BJ (cell line): Measurements from ENCODE around the gene PLEK. TPM values are rescaled to one million over a fixed set of nuclear protein-coding genes. Genes with fewer than 3 reads are reported as not detected.
"Not testable (repeated sequence)": the region's sequence is repeated elsewhere in the genome, so short reads cannot be mapped to it uniquely, and the experiment has no call there.

Experiments
- CTCF ChIA-PET: fragments of 350-600 bp; formaldehyde crosslinking; extraction: SDS; loops from one replicate; lab custom pipeline; 2021; ENCODE audit warnings: antibody characterized with exemption, inconsistent platforms; lab: Yijun Ruan, JAX
- POLR2A ChIA-PET: fragments of 300-600 bp; sonication (Branson Sonifier 250); formaldehyde crosslinking; extraction: SDS; loops from one replicate; lab custom pipeline; 2021; ENCODE audit warnings: antibody characterized with exemption; lab: Charles Lee
- DNase-seq: peaks from one replicate; pipeline ENCODE4 v3.0.0-alpha.2; 2011; ENCODE audit warnings: low read depth
- H3K27me3 ChIP-seq: 2 replicates; pipeline ENCODE4 v1.6.0; 2011; ENCODE audit warnings: low read length; ENCODE audit not compliant: control insufficient read depth, insufficient read depth
- H3K36me3 ChIP-seq: 2 replicates; pipeline ENCODE4 v1.5.1; 2011; ENCODE audit warnings: low read length; ENCODE audit not compliant: control insufficient read depth, insufficient read depth
- H3K4me3 ChIP-seq: 2 replicates; pipeline ENCODE4 v1.5.1; 2011; ENCODE audit warnings: low read depth, mild to moderate bottlenecking, control low read depth, low read length
- CTCF ChIP-seq: IDR thresholded peaks from 2 replicates; pipeline ENCODE4 v1.5.1; 2011; ENCODE audit warnings: low read depth, mild to moderate bottlenecking, control low read depth, inconsistent platforms, low read length, moderate library complexity; ENCODE audit not compliant: insufficient read depth
- polyA plus RNA-seq: library from polyadenylated mRNA; depleted of rRNA; stranded (reverse); fragments of >200 nt; gene quantifications from 2 replicates; pipeline ENCODE4 v1.2.3, GENCODE V29; 2011; rRNA removed

PLEK gene
- polyA plus RNA-seq, 1 experiment, result not detected

- Histone ChIP-seq H3K27me3 (peaks cover 2% of the 10 kb centered on the region; the same call in 1 of the 2 replicates), H3K36me3 (no peaks in the 10 kb centered on the region), H3K4me3 (no peak overlapping the region)
- DNase-seq, result no peak
- POLR2A ChIA-PET, result no interaction called here
- CTCF ChIA-PET, result interaction anchor here (0.8 to 7.2 kb wide), 3 partner anchors 81 to 317 kb away, joined by 3 to 97 read pairs (median 4); partner anchors contain the start of gene CNRIP1
- TF ChIP-seq CTCF, result no peak
Measured at GRCh38 chr2:68438455-68439303, 73.6 kb downstream of the PLEK start.

- no peak for DNase-seq
- POLR2A ChIA-PET, result no interaction called here
- TF ChIP-seq CTCF, result peak; percentile 86
- Histone ChIP-seq H3K27me3 (peaks cover 5% of the 10 kb centered on the region; the same call in 1 of the 2 replicates), H3K4me3 (no peak overlapping the region), H3K36me3 (no peaks in the 10 kb centered on the region)
- CTCF ChIA-PET, result interaction anchor here (0.6 to 7.2 kb wide), 37 partner anchors 8 to 343 kb away, joined by 3 to 97 read pairs (median 4); partner anchors contain the start of genes CNRIP1 and PPP3R1
Measured at GRCh38 chr2:68441179-68441993, 76.3 kb downstream of the PLEK start.

GRCh38 chr2:68441994-68442322 lies 76.9 kb downstream of the PLEK start:
- CTCF ChIA-PET, result interaction anchor here (0.7 to 7.2 kb wide), 25 partner anchors 9 to 343 kb away, joined by 3 to 97 read pairs (median 4); no protein-coding TSS in a partner anchor
- no peak for DNase-seq
- no peaks in the 10 kb centered on the region for H3K36me3 ChIP-seq
- TF ChIP-seq CTCF, result no peak
- H3K4me3 ChIP-seq, result no peak overlapping the region
- POLR2A ChIA-PET, result no interaction called here
- H3K27me3 ChIP-seq, result peaks cover 5% of the 10 kb centered on the region; the same call in 1 of the 2 replicates

- POLR2A ChIA-PET, CTCF ChIA-PET, DNase-seq: not testable (repeated sequence)
Measured at GRCh38 chr2:68446425-68446824, 81.3 kb downstream of the PLEK start.

More at GRCh38 chr2:68446425-68446824, 81.3 kb downstream of the PLEK start:
- H3K4me3 ChIP-seq, H3K36me3 ChIP-seq, H3K27me3 ChIP-seq: not testable (repeated sequence)

Other genes with a start within 250 kb of the PLEK start
- 8.1 and 12.0 TPM in 2 replicates for gene PNO1, start 207.4 kb upstream of the PLEK start, polyA plus RNA-seq
- gene PPP3R1, start 112.8 kb upstream of the PLEK start, polyA plus RNA-seq, result 5.2 and 12.1 TPM in 2 replicates
- gene CNRIP1, start 45.3 kb upstream of the PLEK start, polyA plus RNA-seq, result 63.4 and 81.9 TPM in 2 replicates
- gene FBXO48, start 102.0 kb downstream of the PLEK start, polyA plus RNA-seq, result 0.49 and 0.97 TPM in 2 replicates
- gene APLF, start 102.3 kb downstream of the PLEK start, polyA plus RNA-seq, result 1.2 and 3.0 TPM in 2 replicates